Measurements from ENCODE around the gene PCSK7.

Gene PCSK7

DNA sequence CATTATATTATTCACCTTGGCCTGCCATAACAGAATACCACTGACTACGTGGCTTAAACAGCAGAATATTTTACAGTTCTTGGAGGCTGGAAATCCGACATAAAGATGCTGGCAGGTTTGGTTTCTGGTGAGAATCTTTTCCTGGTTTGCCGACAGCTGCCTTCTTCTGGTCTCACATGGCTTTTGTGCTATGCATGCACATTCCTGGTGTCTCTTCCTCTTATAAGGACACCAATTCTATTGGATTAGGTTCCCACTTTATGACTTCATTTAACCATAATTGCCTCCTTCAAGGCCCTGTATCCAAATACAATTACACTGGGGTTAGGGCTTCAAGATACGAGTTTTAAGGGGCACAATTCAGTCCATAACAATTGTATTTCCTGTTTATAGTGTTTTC, 17.7 kb upstream of the PCSK7 start:
- H3K4me3 ChIP-seq (ENCODE audit: low read depth, low read length): no peak overlapping the region
- TF ChIP-seq, protein P1, sequence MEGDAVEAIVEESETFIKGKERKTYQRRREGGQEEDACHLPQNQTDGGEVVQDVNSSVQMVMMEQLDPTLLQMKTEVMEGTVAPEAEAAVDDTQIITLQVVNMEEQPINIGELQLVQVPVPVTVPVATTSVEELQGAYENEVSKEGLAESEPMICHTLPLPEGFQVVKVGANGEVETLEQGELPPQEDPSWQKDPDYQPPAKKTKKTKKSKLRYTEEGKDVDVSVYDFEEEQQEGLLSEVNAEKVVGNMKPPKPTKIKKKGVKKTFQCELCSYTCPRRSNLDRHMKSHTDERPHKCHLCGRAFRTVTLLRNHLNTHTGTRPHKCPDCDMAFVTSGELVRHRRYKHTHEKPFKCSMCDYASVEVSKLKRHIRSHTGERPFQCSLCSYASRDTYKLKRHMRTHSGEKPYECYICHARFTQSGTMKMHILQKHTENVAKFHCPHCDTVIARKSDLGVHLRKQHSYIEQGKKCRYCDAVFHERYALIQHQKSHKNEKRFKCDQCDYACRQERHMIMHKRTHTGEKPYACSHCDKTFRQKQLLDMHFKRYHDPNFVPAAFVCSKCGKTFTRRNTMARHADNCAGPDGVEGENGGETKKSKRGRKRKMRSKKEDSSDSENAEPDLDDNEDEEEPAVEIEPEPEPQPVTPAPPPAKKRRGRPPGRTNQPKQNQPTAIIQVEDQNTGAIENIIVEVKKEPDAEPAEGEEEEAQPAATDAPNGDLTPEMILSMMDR (IDR thresholded peaks at IDR 0.05; ENCODE audit: low read depth, low read length): no peak

DNA sequence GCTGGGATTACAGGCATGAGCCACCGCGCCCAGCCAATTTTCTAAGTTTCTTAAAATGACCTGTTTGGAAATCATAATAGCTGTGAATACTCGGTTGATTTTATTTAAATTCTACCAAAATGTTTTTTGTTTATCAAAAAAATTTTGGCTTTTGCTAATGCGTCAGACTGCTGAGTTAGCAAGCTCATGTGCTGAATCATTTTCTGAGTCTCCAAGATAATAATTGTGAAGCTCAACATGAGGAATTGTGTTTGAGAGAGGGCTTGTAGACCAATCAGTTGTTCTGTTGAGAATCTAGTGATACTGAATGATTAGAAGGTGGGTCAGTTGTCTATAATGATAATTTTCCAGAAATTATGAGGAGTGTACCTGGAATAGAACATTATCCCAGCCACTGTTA, 16.5 kb upstream of the PCSK7 start:
- no peak overlapping the region for H3K4me3 ChIP-seq (ENCODE audit: low read depth, low read length)
- TF ChIP-seq, protein P1 (IDR thresholded peaks at IDR 0.05; ENCODE audit: low read depth, low read length): no peak

DNA sequence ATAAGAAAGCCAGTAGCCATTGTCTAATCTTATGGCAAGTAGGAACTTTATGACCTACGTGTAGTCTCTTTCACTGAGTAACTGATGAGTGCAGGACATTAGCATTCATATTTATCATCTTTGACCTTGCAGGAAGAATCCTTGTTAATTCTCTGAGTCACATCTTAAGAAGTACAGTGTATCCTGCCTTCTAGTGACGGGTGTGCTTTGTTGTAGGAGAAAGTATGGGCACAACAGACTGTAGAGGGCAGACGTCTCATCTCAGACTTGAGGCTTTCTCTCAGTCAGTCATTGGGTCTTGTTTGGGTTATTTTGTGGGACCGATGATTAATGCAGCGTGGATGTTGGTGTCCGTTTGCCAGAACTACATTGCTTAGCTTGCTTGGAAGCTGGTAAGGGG, 7.4 kb upstream of the PCSK7 start:
- H3K4me3 ChIP-seq (ENCODE audit: low read depth, low read length): no peak overlapping the region

DNA sequence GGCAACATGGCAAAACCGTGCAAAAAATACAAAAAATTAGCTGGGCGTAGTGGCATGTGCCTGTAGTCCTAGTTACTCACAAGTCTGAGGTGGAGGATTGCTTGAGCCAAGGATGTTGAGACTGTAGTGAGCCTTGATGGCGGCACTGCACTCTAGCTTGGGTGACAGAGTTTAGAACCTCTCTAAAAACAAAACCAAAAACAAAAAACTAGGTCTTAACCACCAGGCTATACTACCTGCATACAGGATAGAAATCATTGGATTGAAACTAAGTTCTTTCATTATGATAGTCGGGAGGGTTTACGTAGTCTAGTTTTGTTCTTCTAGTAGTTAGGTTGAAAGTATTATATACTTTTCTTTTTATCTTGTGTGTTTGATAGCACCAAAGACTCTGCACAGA, 6.3 kb upstream of the PCSK7 start:
- H3K4me3 ChIP-seq (ENCODE audit: low read depth, low read length): no peak overlapping the region
- TF ChIP-seq, protein P1 (IDR thresholded peaks at IDR 0.05; ENCODE audit: low read depth, low read length): no peak

More for the DNA sequence above, 7.4 kb upstream of the PCSK7 start:
- TF ChIP-seq, protein P1 (IDR thresholded peaks at IDR 0.05; ENCODE audit: low read depth, low read length): peak; percentile 41; the same call in 1 of the 2 replicates

DNA sequence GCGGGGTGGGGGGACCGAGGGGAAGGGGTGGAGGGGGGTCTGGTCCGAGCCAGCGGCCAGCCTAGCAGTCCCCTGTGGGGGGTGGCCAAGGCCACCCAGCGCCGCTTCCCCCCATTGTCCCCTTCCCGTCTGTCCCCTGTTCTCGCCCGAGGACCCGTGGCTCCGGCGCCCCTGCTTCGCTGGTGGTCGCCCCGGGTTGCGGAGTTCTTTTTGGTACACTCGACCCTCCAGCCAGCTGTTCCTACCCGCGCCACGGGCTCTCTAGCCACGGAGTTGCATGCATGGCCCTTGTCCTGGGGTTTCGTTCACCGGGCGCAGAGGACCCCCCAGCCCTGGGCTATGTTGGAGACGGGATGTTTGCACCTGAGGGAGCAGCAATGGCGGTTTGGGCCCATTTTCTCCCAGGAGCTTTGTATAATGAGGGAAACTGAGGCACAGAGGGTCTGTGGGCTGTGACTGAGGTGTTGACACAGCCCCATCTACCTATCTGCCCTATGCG, 1.1 kb upstream of the PCSK7 start:
- H3K4me3 ChIP-seq (ENCODE audit: low read depth, low read length): peak overlapping the region; percentile 98
- TF ChIP-seq, protein P1 (IDR thresholded peaks at IDR 0.05; ENCODE audit: low read depth, low read length): no peak

DNA sequence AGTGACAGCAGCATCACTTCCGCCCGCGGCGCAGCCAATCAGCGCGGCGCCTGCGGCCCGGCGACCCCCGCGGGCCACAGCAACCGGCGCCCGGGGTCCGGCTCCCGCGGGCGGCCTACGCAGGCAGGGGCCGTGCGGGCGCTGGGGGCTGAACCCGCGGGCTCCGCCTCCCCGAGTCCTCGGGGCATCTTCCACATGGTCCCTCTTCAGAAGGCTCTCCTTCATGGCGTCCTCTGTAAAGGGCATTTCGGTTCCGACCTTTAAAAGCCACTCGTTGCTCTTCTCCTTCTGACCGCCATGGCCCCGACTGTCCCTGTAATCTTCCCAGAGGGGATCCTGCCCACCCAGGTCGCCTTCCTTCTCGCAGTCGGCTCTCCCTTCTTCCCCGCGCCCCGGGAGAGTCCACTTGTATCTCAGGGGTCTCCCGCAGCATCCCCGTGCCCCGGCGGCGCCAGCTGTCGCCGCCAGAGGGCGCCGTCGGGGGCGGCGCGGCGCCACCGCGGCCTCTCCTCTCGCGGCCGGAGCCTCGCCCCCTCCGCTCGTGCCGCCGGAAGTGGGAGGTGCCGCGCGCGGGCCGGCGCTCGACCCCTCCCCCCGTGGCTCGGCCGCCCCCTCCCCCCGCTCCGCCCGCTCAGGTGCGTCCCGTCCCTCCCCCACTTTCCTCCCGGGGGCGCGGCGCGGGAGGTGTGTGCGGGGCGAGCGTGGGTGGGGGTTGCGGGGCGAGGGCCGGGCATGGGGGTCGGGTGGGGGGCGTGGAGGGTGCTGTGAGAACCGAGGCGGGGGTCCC, 412 bp upstream of the PCSK7 start, which contains the start of gene RNF214:
TSS of gene RNF214 (plus strand) at position 580 of the 787 bp plus-strand sequence. CDS start 1,602 bp downstream, outside the sequence.
- TF ChIP-seq, protein P1 (IDR thresholded peaks at IDR 0.05; ENCODE audit: low read depth, low read length): peak; percentile 62

More for the DNA sequence above, 412 bp upstream of the PCSK7 start, which contains the start of gene RNF214:
- peak within 1 kb of the TSS; percentile 98 for H3K4me3 ChIP-seq (ENCODE audit: low read depth, low read length)

Measured in WI38 (cell line).